ENCODE measurements around the gene NKD2.

Gene NKD2

GRCh38 chr5:1042626-1043025 lies 34.0 kb downstream of the NKD2 start:
- DNase-seq (ENCODE audit: low spot score): no peak

- DNase-seq (ENCODE audit: low spot score): no peak
Observed at GRCh38 chr5:1043327-1043726, 34.7 kb downstream of the NKD2 start.

- DNase-seq (ENCODE audit: low spot score): no peak
Observed at GRCh38 chr5:1044117-1044516, 35.5 kb downstream of the NKD2 start.

GRCh38 chr5:1045960-1046560 lies 37.5 kb downstream of the NKD2 start:
- DNase-seq (ENCODE audit: low spot score): no peak

- no peak for DNase-seq (ENCODE audit: low spot score)
Observed at GRCh38 chr5:1047332-1047965, 38.8 kb downstream of the NKD2 start.

- no peak for DNase-seq (ENCODE audit: low spot score)
Observed at GRCh38 chr5:1048162-1048721, 39.6 kb downstream of the NKD2 start.

GRCh38 chr5:1048861-1049838 lies 40.5 kb downstream of the NKD2 start:
- no peak for DNase-seq (ENCODE audit: low spot score)

- DNase-seq (ENCODE audit: low spot score): no peak
Observed at GRCh38 chr5:1050423-1051365, 42.1 kb downstream of the NKD2 start.

- DNase-seq (ENCODE audit: low spot score): no peak
Observed at GRCh38 chr5:1051366-1051720, 42.7 kb downstream of the NKD2 start.

GRCh38 chr5:1052076-1052475 lies 43.5 kb downstream of the NKD2 start:
- DNase-seq (ENCODE audit: low spot score): no peak

GRCh38 chr5:1052641-1053390 lies 44.2 kb downstream of the NKD2 start:
- no peak for DNase-seq (ENCODE audit: low spot score)

GRCh38 chr5:1053391-1054017 lies 44.9 kb downstream of the NKD2 start:
- no peak for DNase-seq (ENCODE audit: low spot score)

- no peak for DNase-seq (ENCODE audit: low spot score)
Observed at GRCh38 chr5:1054018-1054798, 45.6 kb downstream of the NKD2 start.

GRCh38 chr5:1054799-1055775 lies 46.5 kb downstream of the NKD2 start:
- no peak for DNase-seq (ENCODE audit: low spot score)

- no peak for DNase-seq (ENCODE audit: low spot score)
Observed at GRCh38 chr5:1055896-1056610, 47.5 kb downstream of the NKD2 start.

- DNase-seq (ENCODE audit: low spot score): no peak
Observed at GRCh38 chr5:1056611-1057484, 48.2 kb downstream of the NKD2 start.
